Measurements from ENCODE around the gene HMGB1. TPM values are rescaled to one million over a fixed set of nuclear protein-coding genes. Genes with fewer than 3 reads are reported as not detected.

Gene HMGB1
- total and polyA plus RNA-seq, 2 donors (not counting 1 experiment from before 2014, with no cell fraction given) = 79.2 to 529 TPM

- WGBS (ENCODE audit: insufficient coverage) = 95% methylated on average over 5 of the region's 6 CpGs
- no peak overlapping the region for H2AFZ ChIP-seq (ENCODE audit: insufficient read depth, low read depth, low read length, poor library complexity, severe bottlenecking)
- no peaks in the 10 kb centered on the region for H3K79me2 ChIP-seq (ENCODE audit: control insufficient read depth, insufficient read depth, low read length)
- no peak for ATAC-seq (ENCODE audit: low read depth)
- no peaks in the 10 kb centered on the region for H3K36me3 ChIP-seq (replicated peaks in 1 of 2; ENCODE audit: control extremely low read depth in 1 of 2, control insufficient read depth in 1 of 2, extremely low read depth in 1 of 2, insufficient read depth in 2 of 2, low read length in 1 of 2)
- no peak for DNase-seq
- H3K27me3 ChIP-seq (replicated peaks in 1 of 4; ENCODE audit: control extremely low read depth in 1 of 4, control insufficient read depth in 3 of 4, insufficient read depth in 4 of 4, low read length in 3 of 4) = no peaks in the 10 kb centered on the region
- no peak overlapping the region for H3K9ac ChIP-seq (ENCODE audit: low read length)
- no peak overlapping the region for H3K27ac ChIP-seq (ENCODE audit: low read length in 2 of 2)
- Mint-ChIP-seq H3K27me3 (no peaks in the 10 kb centered on the region), H3K27ac (no peak overlapping the region), H3K4me3 (no peak overlapping the region), H3K9me3 (ENCODE audit: insufficient read depth) (no peaks in the 10 kb centered on the region), H3K4me1 (peaks cover 13% of the 10 kb centered on the region)
- no peaks in the 10 kb centered on the region for H3K9me3 ChIP-seq (ENCODE audit: control extremely low read depth in 1 of 3, control insufficient read depth in 2 of 3, insufficient read depth in 1 of 3, low read length in 2 of 3)
- POLR2A ChIA-PET = no interaction called here
- H4K20me1 ChIP-seq (ENCODE audit: control insufficient read depth, insufficient read depth, low read length, poor library complexity, severe bottlenecking) = no peaks in the 10 kb centered on the region
- peaks cover 7 to 8% of the 10 kb centered on the region in 2 donors for H3K4me1 ChIP-seq (ENCODE audit: control insufficient read depth in 2 of 2, insufficient read depth in 2 of 2, low read length in 2 of 2)
- H3K4me2 ChIP-seq (replicated peaks; ENCODE audit: low read depth, low read length, poor library complexity, severe bottlenecking) = no peak overlapping the region
- H3K4me3 ChIP-seq (ENCODE audit: control extremely low read depth in 1 of 5, extremely low read depth in 1 of 5, insufficient read depth in 1 of 5, low read depth in 2 of 5, low read length in 4 of 5) = no peak overlapping the region
- CTCF ChIA-PET = no interaction called here
- intact Hi-C loops (cut with micrococcal nuclease) = no loop called here
- TF ChIP-seq CTCF (IDR thresholded peaks at IDR 0.05) = no peak
- TF ChIP-seq EZH2 (IDR thresholded peaks at IDR 0.05; ENCODE audit: borderline replicate concordance, insufficient read depth, low read depth, low read length, poor library complexity, severe bottlenecking) = no peak
Measured at GRCh38 chr13:30480292-30480950, 14.7 kb upstream of the HMGB1 start.

- Histone ChIP-seq H3K36me3 (replicated peaks in 1 of 2; ENCODE audit: control extremely low read depth in 1 of 2, control insufficient read depth in 1 of 2, extremely low read depth in 1 of 2, insufficient read depth in 2 of 2, low read length in 1 of 2) (no peaks in the 10 kb centered on the region), H3K4me1 (ENCODE audit: control insufficient read depth in 2 of 2, insufficient read depth in 2 of 2, low read length in 2 of 2) (peaks cover 7 to 8% of the 10 kb centered on the region in 2 donors), H2AFZ (ENCODE audit: insufficient read depth, low read depth, low read length, poor library complexity, severe bottlenecking) (no peak overlapping the region), H3K27me3 (replicated peaks in 1 of 4; ENCODE audit: control extremely low read depth in 1 of 4, control insufficient read depth in 3 of 4, insufficient read depth in 4 of 4, low read length in 3 of 4) (no peaks in the 10 kb centered on the region), H3K4me2 (replicated peaks; ENCODE audit: low read depth, low read length, poor library complexity, severe bottlenecking) (no peak overlapping the region), H3K27ac (ENCODE audit: low read length in 2 of 2) (no peak overlapping the region), H3K9ac (ENCODE audit: low read length) (no peak overlapping the region), H3K9me3 (ENCODE audit: control extremely low read depth in 1 of 3, control insufficient read depth in 2 of 3, insufficient read depth in 1 of 3, low read length in 2 of 3) (no peaks in the 10 kb centered on the region), H3K79me2 (ENCODE audit: control insufficient read depth, insufficient read depth, low read length) (no peaks in the 10 kb centered on the region), H4K20me1 (ENCODE audit: control insufficient read depth, insufficient read depth, low read length, poor library complexity, severe bottlenecking) (no peaks in the 10 kb centered on the region), H3K4me3 (ENCODE audit: control extremely low read depth in 1 of 5, extremely low read depth in 1 of 5, insufficient read depth in 1 of 5, low read depth in 2 of 5, low read length in 4 of 5) (no peak overlapping the region)
- Mint-ChIP-seq H3K9me3 (ENCODE audit: insufficient read depth) (no peaks in the 10 kb centered on the region), H3K27me3 (no peaks in the 10 kb centered on the region), H3K27ac (no peak overlapping the region), H3K4me1 (peaks cover 13% of the 10 kb centered on the region), H3K4me3 (no peak overlapping the region)
- no CpG with 5 or more reads among the region's 1 CpG for WGBS (ENCODE audit: insufficient coverage)
- intact Hi-C loops (cut with micrococcal nuclease) = no loop called here
- ChIA-PET POLR2A (no interaction called here), CTCF (no interaction called here)
- DNase-seq (no peak), ATAC-seq (ENCODE audit: low read depth) (no peak)
- TF ChIP-seq CTCF (IDR thresholded peaks at IDR 0.05) (no peak), EZH2 (IDR thresholded peaks at IDR 0.05; ENCODE audit: borderline replicate concordance, insufficient read depth, low read depth, low read length, poor library complexity, severe bottlenecking) (no peak)
Measured at GRCh38 chr13:30479883-30480219, 14.1 kb upstream of the HMGB1 start.
